Ammon's horn (tissue), 1 donor: Measurements from ENCODE around the gene ZMAT5.

Experiments
- DNase-seq: peaks from one replicate; pipeline ENCODE4 v3.0.0-alpha.2; 2016; ENCODE audit warnings: low spot score

The ZMAT5 gene

GRCh38 chr22:29706486-29706885, 60.3 kb downstream of the ZMAT5 start:
- DNase-seq, result no peak

DNA sequence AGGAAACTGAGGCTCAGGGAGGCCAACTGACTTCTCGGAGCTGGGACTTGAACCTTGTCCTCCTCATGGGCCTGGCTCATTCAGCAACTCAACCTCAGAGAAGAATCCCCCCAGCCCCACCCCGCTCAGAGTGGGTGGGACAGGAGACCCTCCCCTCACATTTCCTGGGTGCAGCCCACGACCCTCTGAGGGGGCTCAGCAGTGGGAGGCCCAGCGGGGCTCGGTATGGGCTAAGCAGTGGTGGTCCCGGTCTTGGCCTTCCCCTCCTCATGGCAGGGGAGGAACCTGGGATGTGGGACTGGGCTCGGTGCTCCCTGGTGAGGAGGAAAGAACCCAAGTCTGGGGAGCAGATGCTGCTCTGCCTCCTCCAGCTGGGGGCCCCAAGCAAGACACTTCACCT, 61.2 kb downstream of the ZMAT5 start:
- no peak for DNase-seq

DNA sequence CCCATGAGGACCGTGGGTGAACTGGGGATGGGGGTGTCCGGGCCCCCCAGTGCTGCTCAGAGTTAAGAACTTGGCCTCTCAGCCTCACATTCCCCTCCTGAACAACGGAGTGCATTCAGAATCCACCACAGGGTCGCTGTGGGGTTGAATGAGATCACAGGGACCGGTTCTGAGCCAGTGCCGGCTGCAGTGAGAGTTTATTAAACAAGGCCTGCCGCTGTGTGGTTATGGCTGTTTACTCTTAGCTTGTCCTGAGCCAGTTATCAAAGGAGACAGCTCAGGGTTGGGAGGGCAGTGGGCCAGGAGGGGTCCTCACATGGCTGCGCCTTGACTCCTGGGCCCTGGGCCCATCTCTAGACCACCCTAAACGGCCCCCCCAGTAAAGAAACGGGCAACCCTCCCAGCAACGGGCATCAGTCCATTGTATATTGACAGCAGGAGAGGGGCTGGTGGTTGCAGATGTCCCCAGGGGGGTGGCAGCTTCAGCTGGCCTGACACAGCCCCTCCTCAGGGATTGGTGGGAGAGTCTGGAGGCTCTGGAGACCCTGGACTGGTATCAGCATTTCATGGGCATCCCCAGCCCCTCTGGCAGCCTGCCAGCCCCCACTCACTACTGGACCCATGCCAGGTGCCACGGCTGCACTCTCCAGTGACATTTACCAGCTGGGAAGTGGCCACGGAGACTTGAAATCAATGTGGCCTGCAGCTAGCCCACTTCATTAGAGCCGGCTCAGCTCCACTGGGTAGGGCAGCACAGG, 62.1 kb downstream of the ZMAT5 start:
- DNase-seq, result peak; percentile 88

DNA sequence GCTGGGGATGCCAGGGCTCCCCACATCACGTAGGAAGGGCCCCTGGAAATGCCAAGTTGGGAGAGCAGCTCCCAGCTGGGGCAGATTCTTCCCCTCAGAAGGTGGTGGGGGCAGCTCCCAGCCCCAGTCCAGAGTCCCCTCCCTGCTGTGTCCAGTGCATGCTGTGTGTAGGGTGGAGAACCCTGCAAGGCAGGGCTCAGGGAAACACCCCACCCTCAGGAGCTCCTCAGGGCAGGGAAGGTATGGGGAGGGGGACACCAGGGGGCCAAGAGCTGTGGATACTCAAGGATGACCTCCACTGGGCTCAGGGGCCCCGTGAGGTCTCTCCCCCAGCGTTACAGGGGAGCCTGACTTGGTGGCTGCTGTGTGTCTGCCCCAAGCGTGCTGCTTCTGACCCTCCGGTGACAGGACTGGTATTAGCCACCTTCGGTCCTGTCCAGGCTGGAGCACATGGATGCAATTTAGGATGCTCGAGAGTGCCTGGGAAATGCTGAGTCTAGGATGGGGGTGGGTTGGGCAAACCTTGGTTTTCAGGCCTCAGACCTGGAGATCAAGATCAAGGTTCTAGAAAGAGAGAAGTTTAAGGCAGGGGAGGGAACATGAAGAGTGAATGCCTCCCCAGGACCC, 63.1 kb downstream of the ZMAT5 start:
- no peak for DNase-seq

DNA sequence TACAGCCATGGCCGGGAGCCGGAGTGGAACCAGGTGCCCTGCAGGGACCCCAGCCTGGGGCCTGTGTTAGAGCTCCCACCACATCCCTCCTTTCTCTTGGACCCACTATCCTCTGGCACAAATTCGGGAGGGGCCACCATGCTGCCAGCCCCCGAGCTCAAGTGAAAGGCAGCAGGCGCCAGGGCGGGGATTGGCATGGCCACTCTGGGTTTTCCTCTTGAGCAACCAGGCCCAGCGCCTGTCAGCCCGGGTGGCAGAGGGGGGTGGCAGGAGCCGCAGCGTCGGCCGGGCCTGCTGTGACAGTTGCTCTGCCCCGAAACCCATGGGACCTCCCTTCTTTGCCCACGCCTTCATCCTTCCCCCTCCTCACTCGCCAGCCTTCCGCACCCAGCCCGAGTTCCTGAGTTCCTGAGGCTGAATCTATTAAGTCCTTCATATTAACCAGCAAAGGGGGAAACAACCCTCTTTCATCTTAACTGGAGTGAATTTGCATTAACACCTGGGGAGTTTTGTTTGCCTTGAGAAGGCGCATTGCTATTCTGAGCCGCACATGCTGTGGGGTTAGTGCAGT, 63.8 kb downstream of the ZMAT5 start:
- peak; percentile 61 for DNase-seq

- no peak for DNase-seq
Observed at GRCh38 chr22:29702000-29702930, 64.5 kb downstream of the ZMAT5 start.

GRCh38 chr22:29701155-29701999, 65.4 kb downstream of the ZMAT5 start:
- no peak for DNase-seq

DNA sequence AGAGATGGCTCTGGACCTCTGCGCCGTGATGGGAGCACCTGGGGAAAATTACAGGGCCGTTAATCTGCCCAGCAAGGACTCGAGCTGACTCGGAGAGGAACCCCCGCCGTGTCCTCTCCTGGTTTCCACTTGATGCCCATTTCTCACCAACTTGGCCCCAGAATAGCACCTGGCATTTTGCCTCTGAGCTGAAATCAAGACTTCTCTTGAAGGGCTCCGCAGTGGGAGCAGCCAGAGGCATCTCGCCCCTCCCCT, 66.0 kb downstream of the ZMAT5 start:
- DNase-seq, result no peak

DNA sequence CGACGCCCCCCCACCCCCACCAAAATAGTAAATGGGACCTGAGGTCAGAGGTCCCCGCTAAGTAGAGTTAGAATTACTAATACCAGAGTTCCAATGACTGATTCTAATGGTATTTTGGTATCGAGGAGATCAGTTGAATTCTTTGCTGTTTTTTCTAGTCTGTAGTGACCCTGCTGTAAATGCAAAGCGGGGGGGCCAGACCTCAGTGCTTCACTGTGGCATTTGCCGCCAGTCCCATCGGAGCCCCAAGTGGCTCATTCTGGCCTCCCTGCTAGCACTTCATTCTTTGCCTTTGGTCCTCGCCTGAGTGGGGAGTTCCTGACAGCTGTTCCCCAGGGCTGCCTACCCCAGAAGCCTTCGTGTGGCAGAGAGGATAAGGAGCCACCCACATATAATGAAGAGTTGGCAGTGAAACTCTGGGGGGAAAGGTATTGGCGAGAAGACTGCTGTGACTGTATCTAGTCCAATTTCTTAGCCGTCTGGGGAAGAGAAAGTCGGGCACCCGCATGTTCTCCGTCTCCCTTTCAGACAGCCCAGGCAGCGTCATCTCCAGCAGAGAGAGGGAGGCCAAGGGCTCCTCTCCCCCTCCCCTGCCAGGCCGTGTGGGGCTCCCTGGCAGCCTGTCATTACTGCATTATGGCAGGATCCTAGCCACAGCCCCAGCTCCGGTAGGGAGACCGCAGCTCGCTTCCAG, 66.5 kb downstream of the ZMAT5 start:
- DNase-seq, result no peak

- no peak for DNase-seq
Observed at GRCh38 chr22:29697853-29698598, 68.8 kb downstream of the ZMAT5 start.

- peak; percentile 69 for DNase-seq
Observed at GRCh38 chr22:29695129-29695926, 71.5 kb downstream of the ZMAT5 start.

- DNase-seq, result no peak
Observed at GRCh38 chr22:29693671-29694070, 73.1 kb downstream of the ZMAT5 start.

GRCh38 chr22:29693161-29693560, 73.6 kb downstream of the ZMAT5 start:
- no peak for DNase-seq

DNA sequence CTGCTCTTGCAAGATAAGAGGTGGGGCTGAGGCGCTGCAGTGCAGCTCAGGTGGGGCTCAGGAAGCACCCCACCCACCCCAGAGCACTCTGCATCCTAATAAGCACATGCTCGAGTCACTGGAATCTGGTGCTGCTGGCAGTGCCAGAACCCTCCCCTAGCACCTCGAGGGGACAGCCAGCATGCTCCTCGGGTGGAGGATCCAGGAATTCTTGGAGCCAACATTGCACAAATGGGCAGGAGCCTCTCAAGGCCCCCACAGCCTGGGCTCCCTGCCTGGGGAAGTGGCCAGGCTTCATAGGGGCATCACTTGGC, 74.5 kb downstream of the ZMAT5 start:
- no peak for DNase-seq

DNA sequence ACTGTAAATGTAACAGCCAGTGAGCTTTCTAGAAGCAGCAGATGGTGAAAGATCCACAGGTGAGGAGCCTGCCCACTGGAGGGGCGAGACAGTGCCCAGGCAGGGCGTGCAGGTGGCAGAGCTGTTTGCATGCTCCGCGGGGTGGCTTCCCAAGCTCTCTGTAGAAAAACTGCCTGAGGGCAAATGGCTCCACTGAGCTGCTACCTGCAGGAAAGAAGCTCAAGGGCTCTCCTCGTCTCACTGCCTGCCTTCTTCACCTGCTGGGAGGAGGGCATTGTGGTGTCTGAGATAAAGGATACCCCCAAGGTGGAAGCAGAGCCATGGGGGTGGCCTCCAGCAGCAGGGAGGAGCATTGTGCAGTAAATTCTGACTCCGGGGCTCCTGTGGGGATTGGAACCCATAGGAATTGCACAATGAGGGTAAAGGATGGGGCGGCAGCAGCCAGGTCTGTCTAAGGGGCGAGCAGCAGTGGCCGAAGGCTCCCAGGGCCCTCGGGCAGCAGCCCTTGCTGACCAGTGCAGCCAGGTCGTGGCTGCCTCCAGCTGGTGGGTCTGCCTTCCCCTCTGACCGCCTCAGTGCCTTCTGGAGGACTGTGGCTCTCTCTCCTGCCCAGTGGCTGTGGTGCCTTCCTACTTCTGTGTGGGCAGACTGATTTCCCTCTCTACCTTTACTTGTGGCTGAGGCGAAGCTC, 75.0 kb downstream of the ZMAT5 start:
- no peak for DNase-seq

GRCh38 chr22:29690476-29690875, 76.3 kb downstream of the ZMAT5 start:
- no peak for DNase-seq

DNA sequence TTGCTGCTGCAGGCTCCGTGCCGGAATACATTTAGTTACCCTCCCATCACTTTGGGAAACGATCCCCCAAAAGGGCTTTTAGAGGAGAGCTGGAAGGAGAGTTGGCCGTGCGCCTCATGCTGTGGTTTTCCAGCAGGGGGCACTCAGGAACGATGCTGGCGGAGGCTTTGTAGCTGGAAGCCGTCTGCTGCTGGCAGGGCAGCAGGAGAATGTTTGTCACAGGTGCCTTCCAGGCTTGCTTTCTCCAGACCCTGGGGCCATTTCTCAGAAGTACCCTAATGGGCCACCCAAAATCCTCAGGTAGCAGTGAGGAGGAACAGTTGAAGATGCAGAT, 77.0 kb downstream of the ZMAT5 start:
- DNase-seq, result peak; percentile 90

DNA sequence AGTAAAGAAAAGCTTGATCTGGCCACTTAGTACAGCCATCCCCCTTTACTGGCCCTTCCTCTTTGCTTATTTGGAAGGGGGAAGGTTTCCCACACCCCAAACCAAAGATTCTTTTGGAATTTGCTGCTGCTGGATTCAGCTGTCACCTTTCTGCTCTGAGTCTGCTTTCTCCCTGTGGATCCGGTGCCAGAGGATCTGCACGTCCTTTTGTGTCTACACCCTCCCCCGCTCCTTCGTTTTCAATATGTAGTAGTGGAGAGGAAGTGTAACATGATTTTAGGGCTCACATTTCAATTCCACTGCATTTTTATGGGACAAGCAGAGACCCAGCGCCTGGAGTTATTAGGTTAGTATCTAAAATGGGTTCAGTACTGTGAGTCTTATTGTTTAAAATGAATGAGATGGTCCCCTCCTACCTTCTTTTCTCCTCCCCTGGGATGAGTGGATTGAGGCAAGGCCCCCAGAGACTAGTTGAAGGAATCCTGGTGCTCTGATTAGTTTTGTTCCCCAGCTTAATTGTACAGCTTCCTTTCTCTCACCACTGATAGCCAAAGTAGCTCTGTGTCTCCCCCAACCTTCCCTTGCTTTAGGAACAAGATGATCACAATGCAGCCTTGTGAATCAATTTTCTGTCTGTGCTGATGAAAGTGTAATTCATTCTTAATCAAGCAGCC, 77.5 kb downstream of the ZMAT5 start:
- DNase-seq, result no peak

DNA sequence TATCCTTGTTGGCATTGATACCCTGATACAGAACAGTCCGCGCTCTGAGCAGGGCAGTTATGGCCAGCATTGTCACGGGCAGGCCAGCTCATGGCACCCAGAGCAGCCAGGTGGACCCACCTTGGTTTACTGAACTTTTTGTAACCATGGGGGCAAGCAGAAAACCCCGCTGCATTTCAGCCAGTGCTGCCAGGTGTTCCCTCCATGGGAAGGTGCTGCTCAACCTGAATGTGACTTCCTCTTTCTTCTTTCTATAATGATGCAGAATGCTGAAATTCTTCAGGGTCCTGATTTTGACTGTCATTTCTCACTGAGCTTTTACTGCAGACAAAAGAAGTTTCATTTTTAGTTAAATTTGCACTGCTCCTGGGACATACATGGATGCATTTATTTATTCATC, 82.6 kb downstream of the ZMAT5 start:
- no peak for DNase-seq
